B cell (primary cell): ENCODE data around the gene VPS13A.
"Not testable (repeated sequence)": the region's sequence is repeated elsewhere in the genome, so short reads cannot be mapped to it uniquely, and the experiment has no call there.

Source experiments
- EZH2 ChIP-seq: IDR thresholded peaks from 2 replicates; pipeline ENCODE4 v1.6.1; 2012; ENCODE audit warnings: borderline replicate concordance, low read depth, mild to moderate bottlenecking, moderate library complexity, low read length; ENCODE audit not compliant: insufficient read depth, poor library complexity, severe bottlenecking
- TF ChIP-seq, protein P1 (sequence below): fragments of 200-600 bp; IDR thresholded peaks from one replicate; pipeline ENCODE4 v1.8.0; 2022; ENCODE audit warnings: antibody characterized with exemption, mild to moderate bottlenecking

DNA sequence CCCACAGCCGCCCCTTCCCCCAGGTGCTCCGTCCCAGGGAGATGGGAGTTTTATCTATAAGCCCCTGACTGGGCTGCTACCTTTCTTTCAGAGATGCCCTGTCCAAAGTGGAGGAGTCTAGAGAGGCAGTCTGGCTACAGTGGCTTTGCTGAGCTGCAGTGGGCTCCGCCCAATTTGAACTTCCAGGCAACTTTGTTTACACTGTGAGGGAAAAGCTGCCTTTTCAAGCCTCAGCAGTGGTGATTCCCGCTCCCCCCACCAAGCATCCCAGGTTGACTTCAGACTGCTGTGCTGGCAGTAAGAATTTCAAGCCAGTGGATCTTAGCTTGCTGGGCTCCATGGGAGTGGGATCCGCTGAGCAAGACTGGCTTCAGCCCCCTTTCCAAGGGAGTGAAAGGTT, 90.4 kb downstream of the VPS13A start:
- not testable (repeated sequence) for TF ChIP-seq EZH2
- TF ChIP-seq, protein P1, sequence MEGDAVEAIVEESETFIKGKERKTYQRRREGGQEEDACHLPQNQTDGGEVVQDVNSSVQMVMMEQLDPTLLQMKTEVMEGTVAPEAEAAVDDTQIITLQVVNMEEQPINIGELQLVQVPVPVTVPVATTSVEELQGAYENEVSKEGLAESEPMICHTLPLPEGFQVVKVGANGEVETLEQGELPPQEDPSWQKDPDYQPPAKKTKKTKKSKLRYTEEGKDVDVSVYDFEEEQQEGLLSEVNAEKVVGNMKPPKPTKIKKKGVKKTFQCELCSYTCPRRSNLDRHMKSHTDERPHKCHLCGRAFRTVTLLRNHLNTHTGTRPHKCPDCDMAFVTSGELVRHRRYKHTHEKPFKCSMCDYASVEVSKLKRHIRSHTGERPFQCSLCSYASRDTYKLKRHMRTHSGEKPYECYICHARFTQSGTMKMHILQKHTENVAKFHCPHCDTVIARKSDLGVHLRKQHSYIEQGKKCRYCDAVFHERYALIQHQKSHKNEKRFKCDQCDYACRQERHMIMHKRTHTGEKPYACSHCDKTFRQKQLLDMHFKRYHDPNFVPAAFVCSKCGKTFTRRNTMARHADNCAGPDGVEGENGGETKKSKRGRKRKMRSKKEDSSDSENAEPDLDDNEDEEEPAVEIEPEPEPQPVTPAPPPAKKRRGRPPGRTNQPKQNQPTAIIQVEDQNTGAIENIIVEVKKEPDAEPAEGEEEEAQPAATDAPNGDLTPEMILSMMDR: not testable (repeated sequence)
